Measurements from ENCODE around the gene ZNF184. TPM values are rescaled to one million over a fixed set of nuclear protein-coding genes. Genes with fewer than 3 reads are reported as not detected.

Gene ZNF184
- polyA plus RNA-seq, 1 donor from 2014 or later: 16.4 TPM

DNA sequence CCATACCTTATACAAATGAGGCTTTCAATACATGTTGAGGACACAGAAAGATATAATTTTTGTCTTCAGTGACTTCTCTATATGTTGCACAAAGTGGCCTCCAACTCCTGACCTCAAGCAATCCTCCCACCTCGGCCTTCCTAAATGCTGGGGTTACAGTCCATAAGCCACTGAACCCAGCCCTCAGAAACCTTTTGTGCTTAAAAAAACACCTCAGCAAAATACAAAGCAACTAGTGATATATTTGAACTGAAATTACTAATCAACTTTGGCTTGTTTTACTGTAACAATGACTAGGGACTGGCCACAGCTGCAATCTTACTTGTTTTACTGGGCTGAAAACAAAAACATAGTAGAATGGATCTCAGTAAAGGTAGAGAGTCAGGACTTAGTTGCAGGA, 3.2 kb upstream of the ZNF184 start:
- TF ChIP-seq RAD21 (conservative IDR thresholded peaks at IDR 0.05) (no peak), EZH2 (IDR thresholded peaks at IDR 0.05; ENCODE audit: borderline replicate concordance, insufficient read depth, low read length, poor library complexity, severe bottlenecking) (no peak), MXI1 (conservative IDR thresholded peaks at IDR 0.05; ENCODE audit: poor library complexity, severe bottlenecking) (no peak), POLR2AphosphoS5 (IDR thresholded peaks at IDR 0.05) (no peak), SMC3 (conservative IDR thresholded peaks at IDR 0.05; ENCODE audit: poor library complexity) (no peak), EP300 (conservative IDR thresholded peaks at IDR 0.05; ENCODE audit: poor library complexity, severe bottlenecking) (no peak), TAF1 (IDR thresholded peaks at IDR 0.05; ENCODE audit: low read depth) (no peak)
- TF ChIP-seq, protein P1, sequence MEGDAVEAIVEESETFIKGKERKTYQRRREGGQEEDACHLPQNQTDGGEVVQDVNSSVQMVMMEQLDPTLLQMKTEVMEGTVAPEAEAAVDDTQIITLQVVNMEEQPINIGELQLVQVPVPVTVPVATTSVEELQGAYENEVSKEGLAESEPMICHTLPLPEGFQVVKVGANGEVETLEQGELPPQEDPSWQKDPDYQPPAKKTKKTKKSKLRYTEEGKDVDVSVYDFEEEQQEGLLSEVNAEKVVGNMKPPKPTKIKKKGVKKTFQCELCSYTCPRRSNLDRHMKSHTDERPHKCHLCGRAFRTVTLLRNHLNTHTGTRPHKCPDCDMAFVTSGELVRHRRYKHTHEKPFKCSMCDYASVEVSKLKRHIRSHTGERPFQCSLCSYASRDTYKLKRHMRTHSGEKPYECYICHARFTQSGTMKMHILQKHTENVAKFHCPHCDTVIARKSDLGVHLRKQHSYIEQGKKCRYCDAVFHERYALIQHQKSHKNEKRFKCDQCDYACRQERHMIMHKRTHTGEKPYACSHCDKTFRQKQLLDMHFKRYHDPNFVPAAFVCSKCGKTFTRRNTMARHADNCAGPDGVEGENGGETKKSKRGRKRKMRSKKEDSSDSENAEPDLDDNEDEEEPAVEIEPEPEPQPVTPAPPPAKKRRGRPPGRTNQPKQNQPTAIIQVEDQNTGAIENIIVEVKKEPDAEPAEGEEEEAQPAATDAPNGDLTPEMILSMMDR (IDR thresholded peaks at IDR 0.05; ENCODE audit: poor library complexity, severe bottlenecking): no peak
- TF ChIP-seq, protein P2, sequence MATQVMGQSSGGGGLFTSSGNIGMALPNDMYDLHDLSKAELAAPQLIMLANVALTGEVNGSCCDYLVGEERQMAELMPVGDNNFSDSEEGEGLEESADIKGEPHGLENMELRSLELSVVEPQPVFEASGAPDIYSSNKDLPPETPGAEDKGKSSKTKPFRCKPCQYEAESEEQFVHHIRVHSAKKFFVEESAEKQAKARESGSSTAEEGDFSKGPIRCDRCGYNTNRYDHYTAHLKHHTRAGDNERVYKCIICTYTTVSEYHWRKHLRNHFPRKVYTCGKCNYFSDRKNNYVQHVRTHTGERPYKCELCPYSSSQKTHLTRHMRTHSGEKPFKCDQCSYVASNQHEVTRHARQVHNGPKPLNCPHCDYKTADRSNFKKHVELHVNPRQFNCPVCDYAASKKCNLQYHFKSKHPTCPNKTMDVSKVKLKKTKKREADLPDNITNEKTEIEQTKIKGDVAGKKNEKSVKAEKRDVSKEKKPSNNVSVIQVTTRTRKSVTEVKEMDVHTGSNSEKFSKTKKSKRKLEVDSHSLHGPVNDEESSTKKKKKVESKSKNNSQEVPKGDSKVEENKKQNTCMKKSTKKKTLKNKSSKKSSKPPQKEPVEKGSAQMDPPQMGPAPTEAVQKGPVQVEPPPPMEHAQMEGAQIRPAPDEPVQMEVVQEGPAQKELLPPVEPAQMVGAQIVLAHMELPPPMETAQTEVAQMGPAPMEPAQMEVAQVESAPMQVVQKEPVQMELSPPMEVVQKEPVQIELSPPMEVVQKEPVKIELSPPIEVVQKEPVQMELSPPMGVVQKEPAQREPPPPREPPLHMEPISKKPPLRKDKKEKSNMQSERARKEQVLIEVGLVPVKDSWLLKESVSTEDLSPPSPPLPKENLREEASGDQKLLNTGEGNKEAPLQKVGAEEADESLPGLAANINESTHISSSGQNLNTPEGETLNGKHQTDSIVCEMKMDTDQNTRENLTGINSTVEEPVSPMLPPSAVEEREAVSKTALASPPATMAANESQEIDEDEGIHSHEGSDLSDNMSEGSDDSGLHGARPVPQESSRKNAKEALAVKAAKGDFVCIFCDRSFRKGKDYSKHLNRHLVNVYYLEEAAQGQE (IDR thresholded peaks at IDR 0.05; ENCODE audit: borderline replicate concordance): no peak
- Histone ChIP-seq H3K9me2 (ENCODE audit: insufficient read depth, low read length) (no peaks in the 10 kb centered on the region), H3K27ac (ENCODE audit: low read length) (no peak overlapping the region), H3K36me3 (ENCODE audit: insufficient read depth, low read length) (no peaks in the 10 kb centered on the region), H3K4me2 (ENCODE audit: low read length) (no peak overlapping the region), H3K4me3 (ENCODE audit: low read length) (no peak overlapping the region), H3K79me2 (replicated peaks; ENCODE audit: insufficient read depth, low read length) (no peaks in the 10 kb centered on the region), H3F3A (ENCODE audit: insufficient read depth, low read length, poor library complexity, severe bottlenecking) (peaks cover 7% of the 10 kb centered on the region), H3K27me3 (ENCODE audit: insufficient read depth, low read depth, low read length) (no peaks in the 10 kb centered on the region), H2AFZ (ENCODE audit: low read depth, low read length) (no peak overlapping the region), H3K9me3 (ENCODE audit: low read length) (no peaks in the 10 kb centered on the region), H4K20me1 (ENCODE audit: insufficient read depth) (no peaks in the 10 kb centered on the region), H3K9ac (ENCODE audit: low read length) (no peak overlapping the region)

DNA sequence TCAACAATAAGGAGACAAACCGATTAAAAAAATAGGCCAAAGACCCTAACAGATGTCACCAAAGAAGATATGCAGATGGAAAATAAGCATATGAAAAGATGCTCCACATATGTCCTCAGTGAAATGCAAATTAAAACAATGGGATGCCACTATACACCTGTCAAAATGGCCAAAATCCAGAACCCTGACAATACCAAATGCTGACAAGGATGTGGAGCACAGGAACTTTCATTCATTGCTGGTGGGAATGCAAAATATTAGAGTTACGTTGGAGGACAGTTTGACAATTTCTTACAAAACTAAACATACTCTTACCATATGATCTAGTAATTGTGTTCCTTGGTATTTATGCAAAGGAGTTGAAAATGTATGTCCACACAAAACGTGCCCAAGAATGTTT, 1.8 kb upstream of the ZNF184 start:
- Histone ChIP-seq H3K4me2 (ENCODE audit: low read length) (no peak overlapping the region), H3K9me3 (ENCODE audit: low read length) (no peaks in the 10 kb centered on the region), H3K9ac (ENCODE audit: low read length) (no peak overlapping the region), H3K9me2 (ENCODE audit: insufficient read depth, low read length) (no peaks in the 10 kb centered on the region), H4K20me1 (ENCODE audit: insufficient read depth) (no peaks in the 10 kb centered on the region), H3K27me3 (ENCODE audit: insufficient read depth, low read depth, low read length) (no peaks in the 10 kb centered on the region), H3K79me2 (replicated peaks; ENCODE audit: insufficient read depth, low read length) (peaks cover 14% of the 10 kb centered on the region), H3K27ac (ENCODE audit: low read length) (no peak overlapping the region), H2AFZ (ENCODE audit: low read depth, low read length) (no peak overlapping the region), H3K4me3 (ENCODE audit: low read length) (no peak overlapping the region), H3K36me3 (ENCODE audit: insufficient read depth, low read length) (no peaks in the 10 kb centered on the region), H3F3A (ENCODE audit: insufficient read depth, low read length, poor library complexity, severe bottlenecking) (peaks cover 7% of the 10 kb centered on the region)
- no peak for TF ChIP-seq EZH2 (IDR thresholded peaks at IDR 0.05; ENCODE audit: borderline replicate concordance, insufficient read depth, low read length, poor library complexity, severe bottlenecking)
- no peak for TF ChIP-seq POLR2AphosphoS5 (IDR thresholded peaks at IDR 0.05)
- no peak for TF ChIP-seq TAF1 (IDR thresholded peaks at IDR 0.05; ENCODE audit: low read depth)
- no peak for TF ChIP-seq SMC3 (conservative IDR thresholded peaks at IDR 0.05; ENCODE audit: poor library complexity)
- TF ChIP-seq, protein P1 (IDR thresholded peaks at IDR 0.05; ENCODE audit: poor library complexity, severe bottlenecking): no peak
- TF ChIP-seq RAD21 (conservative IDR thresholded peaks at IDR 0.05): no peak
- TF ChIP-seq, protein P2 (IDR thresholded peaks at IDR 0.05; ENCODE audit: borderline replicate concordance): no peak
